Body of pancreas (tissue), 4 donors: Measurements from ENCODE around the gene P3H2. TPM values are rescaled to one million over a fixed set of nuclear protein-coding genes. Genes with fewer than 3 reads are reported as not detected.

ENCODE experiments used
- ATAC-seq: fragments of 150-250 bp; one replicate; pipeline ENCODE4 v1.9.1; 2016
- DNase-seq, 4 donors: peaks; one replicate each; pipeline ENCODE4 v3.0.0-alpha.2; 2019
- H3K27ac ChIP-seq, 4 donors: fragments of 200-600 bp; sonication (generic); 1 replicate in 3 of 4; 2 replicates in 1 of 4; pipeline versions ENCODE4 v1.5.1 to v1.6.1; 2016 to 2019; ENCODE audit warnings: mild to moderate bottlenecking in 1 of 4, mixed read lengths in 1 of 4, moderate library complexity in 1 of 4
- H3K27me3 ChIP-seq, 2 donors: fragments of 200-600 bp; sonication (generic); one replicate each; pipeline ENCODE4 v1.6.0; 2016; ENCODE audit warnings: mild to moderate bottlenecking in 1 of 2
- H3K36me3 ChIP-seq, 2 donors: fragments of 200-600 bp; sonication (generic); replicated peaks in 1 of 2; 2 replicates each; pipeline ENCODE4 v1.5.1; 2016; ENCODE audit warnings: low read depth in 2 of 2; ENCODE audit not compliant: insufficient read depth in 1 of 2
- H3K4me1 ChIP-seq: fragments of 200-600 bp; sonication (generic); one replicate; pipeline ENCODE4 v1.6.0; 2016
- H3K4me3 ChIP-seq, 2 donors: fragments of 200-600 bp; sonication (generic); 1 replicate in 1 of 2; 2 replicates in 1 of 2; pipeline ENCODE4 v1.5.1; 2016 to 2019
- H3K9me3 ChIP-seq, 3 donors: fragments of 200-600 bp; sonication (generic); 1 replicate in 2 of 3; 2 replicates in 1 of 3; pipeline ENCODE4 v1.5.1; 2016
- POLR2A ChIP-seq, 3 donors: fragments of 450-650 bp; IDR thresholded peaks; one replicate each; pipeline ENCODE4 v1.6.1; 2016; ENCODE audit warnings: antibody characterized with exemption in 3 of 3, mild to moderate bottlenecking in 2 of 3
- WGBS, 2 donors: methylation state at CpG; one replicate each; pipeline ENCODE4 v1.1.5; 2017; 5-methylcytosine and 5-hydroxymethylcytosine counted together
- intact Hi-C: fragments of 100-400 bp; cut with DNase I; formaldehyde crosslinking; loops from one replicate; pipeline ENCODE4 v1.15.1; 2023
- total RNA-seq, 2 donors: library from RNA; depleted of rRNA; stranded (reverse); fragments of >200 nt; gene quantifications; one replicate each; pipeline ENCODE4 v1.1.0, GENCODE V29; 2016
- TF ChIP-seq, protein P1 (sequence below), 7 experiments: fragments of 450-650 bp in 4 of 7; fragments of 200-600 bp in 3 of 7; sonication (generic) in 3 of 7; IDR thresholded peaks; one replicate each; pipeline ENCODE4 v1.5.1; 2016 to 2019; ENCODE audit warnings: antibody characterized with exemption in 7 of 7

P3H2 gene
- total RNA-seq, 2 donors from 2014 or later = 3.0 to 35.5 TPM

GRCh38 chr3:190127195-190127594 is 6.5 kb upstream of the P3H2 start:
- Histone ChIP-seq H3K9me3 (no peaks in the 10 kb centered on the region), H3K4me3 (no peak overlapping the region), H3K27ac (no peak overlapping the region), H3K4me1 (peaks cover 4% of the 10 kb centered on the region), H3K36me3 (no peaks in the 10 kb centered on the region), H3K27me3 (no peaks in the 10 kb centered on the region)
- TF ChIP-seq, protein P1, sequence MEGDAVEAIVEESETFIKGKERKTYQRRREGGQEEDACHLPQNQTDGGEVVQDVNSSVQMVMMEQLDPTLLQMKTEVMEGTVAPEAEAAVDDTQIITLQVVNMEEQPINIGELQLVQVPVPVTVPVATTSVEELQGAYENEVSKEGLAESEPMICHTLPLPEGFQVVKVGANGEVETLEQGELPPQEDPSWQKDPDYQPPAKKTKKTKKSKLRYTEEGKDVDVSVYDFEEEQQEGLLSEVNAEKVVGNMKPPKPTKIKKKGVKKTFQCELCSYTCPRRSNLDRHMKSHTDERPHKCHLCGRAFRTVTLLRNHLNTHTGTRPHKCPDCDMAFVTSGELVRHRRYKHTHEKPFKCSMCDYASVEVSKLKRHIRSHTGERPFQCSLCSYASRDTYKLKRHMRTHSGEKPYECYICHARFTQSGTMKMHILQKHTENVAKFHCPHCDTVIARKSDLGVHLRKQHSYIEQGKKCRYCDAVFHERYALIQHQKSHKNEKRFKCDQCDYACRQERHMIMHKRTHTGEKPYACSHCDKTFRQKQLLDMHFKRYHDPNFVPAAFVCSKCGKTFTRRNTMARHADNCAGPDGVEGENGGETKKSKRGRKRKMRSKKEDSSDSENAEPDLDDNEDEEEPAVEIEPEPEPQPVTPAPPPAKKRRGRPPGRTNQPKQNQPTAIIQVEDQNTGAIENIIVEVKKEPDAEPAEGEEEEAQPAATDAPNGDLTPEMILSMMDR (IDR thresholded peaks at IDR 0.05) = no peak
- TF ChIP-seq POLR2A (IDR thresholded peaks at IDR 0.05) = no peak
- DNase-seq = no peak
- ATAC-seq = no peak
- intact Hi-C loops = no loop called here
- 72 to 74% methylated on average over 1 of the region's 1 CpG for WGBS, 2 donors

- H3K27ac ChIP-seq = peak overlapping the region in 3 of 4 donors; percentile 23 to 48 (median 39)
- DNase-seq = no peak
- H3K36me3 ChIP-seq = no peaks in the 10 kb centered on the region
- H3K4me3 ChIP-seq = no peak overlapping the region
- H3K4me1 ChIP-seq = peaks cover 9% of the 10 kb centered on the region
- TF ChIP-seq, protein P1 (IDR thresholded peaks at IDR 0.05) = no peak
- TF ChIP-seq POLR2A (IDR thresholded peaks at IDR 0.05) = no peak
- no peaks in the 10 kb centered on the region for H3K9me3 ChIP-seq
- no peaks in the 10 kb centered on the region for H3K27me3 ChIP-seq
- intact Hi-C loops = no loop called here
- no peak for ATAC-seq
- WGBS, 2 donors = 35 to 46% methylated on average over 9 of the region's 9 CpGs
These were observed 4.9 kb upstream of the P3H2 start for GRCh38 chr3:190125436-190126068.

DNA sequence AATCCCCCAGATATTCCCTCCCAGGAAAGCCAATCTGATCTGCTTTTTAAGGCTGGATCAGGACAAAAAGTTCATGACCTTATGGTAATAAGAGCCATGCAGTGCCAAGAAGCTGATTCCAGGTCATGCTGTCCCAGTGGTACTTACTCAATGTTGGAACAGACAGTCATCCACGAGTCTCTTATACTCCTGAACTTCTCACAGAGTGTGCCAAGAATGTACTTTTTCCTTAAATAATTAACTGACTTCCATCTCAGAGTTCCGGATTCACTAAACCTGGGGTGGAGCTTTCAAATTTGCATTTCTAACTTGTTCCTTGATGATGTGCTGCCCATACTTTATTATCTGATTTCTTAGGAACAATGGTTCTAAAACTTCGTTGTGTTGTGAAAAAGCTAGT is 3.4 kb upstream of the P3H2 start:
- H3K4me1 ChIP-seq = peaks cover 17% of the 10 kb centered on the region
- no peak overlapping the region for H3K27ac ChIP-seq
- ATAC-seq (no peak), DNase-seq (no peak)
- no peaks in the 10 kb centered on the region for H3K9me3 ChIP-seq
- 39 to 57% methylated on average over 3 of the region's 3 CpGs for WGBS, 2 donors
- no peaks in the 10 kb centered on the region for H3K27me3 ChIP-seq
- no peak for TF ChIP-seq POLR2A (IDR thresholded peaks at IDR 0.05)
- TF ChIP-seq, protein P1 (IDR thresholded peaks at IDR 0.05) = no peak
- no peak overlapping the region for H3K4me3 ChIP-seq
- no peaks in the 10 kb centered on the region for H3K36me3 ChIP-seq
- intact Hi-C loops = no loop called here

DNA sequence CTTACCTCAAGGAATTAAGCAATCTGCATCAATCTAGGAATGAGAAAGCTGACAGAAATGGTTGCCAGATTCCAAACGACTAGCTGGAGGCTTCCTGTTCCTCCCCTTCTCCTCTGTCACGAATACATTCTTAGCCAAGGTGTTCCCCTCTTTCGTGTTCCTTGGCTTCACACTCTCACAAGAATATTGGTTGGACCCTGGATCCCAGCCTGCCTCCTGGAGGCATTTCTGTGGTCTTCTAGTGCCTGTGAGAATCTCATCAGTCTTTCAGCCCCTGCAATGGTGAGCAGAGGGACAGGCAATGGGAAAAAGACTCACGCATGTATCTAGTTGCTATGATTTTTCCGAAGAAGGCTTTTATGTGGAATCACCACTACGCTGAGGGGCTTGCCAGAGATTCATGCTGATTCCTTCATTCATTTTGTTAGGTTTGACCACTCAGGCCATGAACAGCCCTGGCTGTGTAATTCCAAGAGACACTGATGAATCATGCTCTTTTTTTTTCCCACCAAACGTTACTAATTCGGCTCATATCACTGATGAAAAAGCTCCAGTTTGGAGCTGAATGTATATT is 1.6 kb upstream of the P3H2 start:
- ATAC-seq = no peak
- Histone ChIP-seq H3K9me3 (no peaks in the 10 kb centered on the region), H3K4me3 (no peak overlapping the region), H3K36me3 (no peaks in the 10 kb centered on the region), H3K27ac (no peak overlapping the region), H3K4me1 (peaks cover 17% of the 10 kb centered on the region), H3K27me3 (no peaks in the 10 kb centered on the region)
- 62 to 72% methylated on average over 8 of the region's 8 CpGs for WGBS, 2 donors
- no peak for DNase-seq
- TF ChIP-seq, protein P1 (IDR thresholded peaks at IDR 0.05) = no peak
- TF ChIP-seq POLR2A (IDR thresholded peaks at IDR 0.05) = no peak
- intact Hi-C loops = no loop called here

DNA sequence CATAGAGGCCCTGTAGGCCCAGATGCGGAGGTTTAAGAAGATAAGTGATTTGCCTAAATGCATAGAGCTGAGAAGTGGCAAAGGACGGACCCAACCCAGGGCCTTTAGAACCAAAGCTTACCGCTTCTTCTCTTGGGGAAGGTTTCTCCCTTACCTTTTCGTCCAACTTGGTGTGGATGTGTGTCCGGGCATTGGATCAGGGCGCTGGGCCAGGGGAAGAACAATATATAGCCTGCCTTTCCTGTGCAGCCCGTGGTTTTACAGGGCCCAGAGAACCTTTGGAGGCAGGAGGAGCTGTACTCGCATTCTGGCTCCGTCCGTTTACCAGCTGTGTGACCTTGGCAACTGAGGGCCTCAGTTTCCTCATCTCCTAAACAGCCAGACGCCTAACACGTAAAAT is 686 bp upstream of the P3H2 start:
- ATAC-seq (no peak), DNase-seq (no peak)
- Histone ChIP-seq H3K4me1 (peaks cover 17% of the 10 kb centered on the region), H3K36me3 (no peaks in the 10 kb centered on the region), H3K27me3 (no peaks in the 10 kb centered on the region), H3K4me3 (no peak overlapping the region), H3K27ac (peak overlapping the region in 1 of 4 donors; percentile 79), H3K9me3 (no peaks in the 10 kb centered on the region)
- intact Hi-C loops = no loop called here
- 83 to 85% methylated on average over 12 of the region's 12 CpGs for WGBS, 2 donors
- no peak for TF ChIP-seq POLR2A (IDR thresholded peaks at IDR 0.05)
- TF ChIP-seq, protein P1 (IDR thresholded peaks at IDR 0.05) = no peak
